ENCODE data around the gene CYP4F8.

GRCh38 chr19:15609261-15609660, 5.8 kb upstream of the CYP4F8 start:
- TF ChIP-seq TCF4 (CRISPR knock-in tag; IDR thresholded peaks at IDR 0.05; ENCODE audit: borderline replicate concordance) (no peak), ZFP3 (CRISPR knock-in tag; IDR thresholded peaks at IDR 0.05) (no peak), ZNF70 (CRISPR knock-in tag; IDR thresholded peaks at IDR 0.05) (no peak), GLIS3 (CRISPR knock-in tag; IDR thresholded peaks at IDR 0.05) (no peak), CSRNP3 (CRISPR knock-in tag; IDR thresholded peaks at IDR 0.05) (no peak), ARNTL (CRISPR knock-in tag; IDR thresholded peaks at IDR 0.05; ENCODE audit: borderline replicate concordance, low read depth) (no peak), PPARA (CRISPR knock-in tag; IDR thresholded peaks at IDR 0.05; ENCODE audit: borderline replicate concordance) (no peak), SNAI2 (CRISPR knock-in tag; IDR thresholded peaks at IDR 0.05) (no peak), PATZ1 (CRISPR knock-in tag; IDR thresholded peaks at IDR 0.05; ENCODE audit: borderline replicate concordance) (no peak), ZFP30 (CRISPR knock-in tag; IDR thresholded peaks at IDR 0.05) (no peak), CREB5 (CRISPR knock-in tag; IDR thresholded peaks at IDR 0.05; ENCODE audit: low read depth) (no peak), RARB (CRISPR knock-in tag; IDR thresholded peaks at IDR 0.05) (no peak)

Measured in SK-N-SH treated with all-trans-retinoic acid at 6 μM for 48 hours (cell line).